ENCODE measurements around the gene NBPF1.
"Not testable (repeated sequence)": the region's sequence is repeated elsewhere in the genome, so short reads cannot be mapped to it uniquely, and the experiment has no call there.

DNA sequence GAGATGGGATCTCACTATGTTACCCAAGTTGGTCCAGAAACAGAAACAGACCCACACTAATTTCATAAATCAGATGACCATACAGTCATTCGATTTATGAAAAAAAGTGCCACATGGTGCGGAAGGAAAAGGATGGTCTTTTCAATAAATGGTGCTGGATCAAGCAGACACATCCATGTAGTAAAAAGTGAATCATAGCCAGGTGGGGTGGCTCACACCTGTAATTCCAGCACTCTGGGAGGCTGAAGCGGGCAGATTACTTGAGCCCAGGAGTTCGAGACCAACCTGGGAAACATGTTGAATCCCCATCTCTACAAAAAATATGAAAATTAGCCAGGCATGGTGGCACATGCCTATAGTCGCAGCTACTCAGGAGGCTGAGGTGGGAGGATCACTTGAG lies 2.8 kb downstream of the NBPF1 start:
- TF ChIP-seq, protein P1, sequence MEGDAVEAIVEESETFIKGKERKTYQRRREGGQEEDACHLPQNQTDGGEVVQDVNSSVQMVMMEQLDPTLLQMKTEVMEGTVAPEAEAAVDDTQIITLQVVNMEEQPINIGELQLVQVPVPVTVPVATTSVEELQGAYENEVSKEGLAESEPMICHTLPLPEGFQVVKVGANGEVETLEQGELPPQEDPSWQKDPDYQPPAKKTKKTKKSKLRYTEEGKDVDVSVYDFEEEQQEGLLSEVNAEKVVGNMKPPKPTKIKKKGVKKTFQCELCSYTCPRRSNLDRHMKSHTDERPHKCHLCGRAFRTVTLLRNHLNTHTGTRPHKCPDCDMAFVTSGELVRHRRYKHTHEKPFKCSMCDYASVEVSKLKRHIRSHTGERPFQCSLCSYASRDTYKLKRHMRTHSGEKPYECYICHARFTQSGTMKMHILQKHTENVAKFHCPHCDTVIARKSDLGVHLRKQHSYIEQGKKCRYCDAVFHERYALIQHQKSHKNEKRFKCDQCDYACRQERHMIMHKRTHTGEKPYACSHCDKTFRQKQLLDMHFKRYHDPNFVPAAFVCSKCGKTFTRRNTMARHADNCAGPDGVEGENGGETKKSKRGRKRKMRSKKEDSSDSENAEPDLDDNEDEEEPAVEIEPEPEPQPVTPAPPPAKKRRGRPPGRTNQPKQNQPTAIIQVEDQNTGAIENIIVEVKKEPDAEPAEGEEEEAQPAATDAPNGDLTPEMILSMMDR (IDR thresholded peaks at IDR 0.05) = not testable (repeated sequence)
- TF ChIP-seq ZFX (IDR thresholded peaks at IDR 0.05; ENCODE audit: borderline replicate concordance) = not testable (repeated sequence)

All from 22Rv1 (cell line).